ENCODE results near the gene MAPK1.
"Not testable (repeated sequence)": the region's sequence is repeated elsewhere in the genome, so short reads cannot be mapped to it uniquely, and the experiment has no call there.

The MAPK1 gene

GRCh38 chr22:21745948-21746347 is 121.5 kb downstream of the MAPK1 start:
- DNase-seq: no peak

- not testable (repeated sequence) for DNase-seq
These were observed 122.5 kb downstream of the MAPK1 start for GRCh38 chr22:21744917-21745316.

GRCh38 chr22:21741790-21742189 is 125.7 kb downstream of the MAPK1 start:
- DNase-seq: no peak

GRCh38 chr22:21741059-21741458 is 126.4 kb downstream of the MAPK1 start:
- no peak for DNase-seq

- DNase-seq: no peak
These were observed 127.5 kb downstream of the MAPK1 start for GRCh38 chr22:21739828-21740377.

GRCh38 chr22:21738966-21739365 is 128.5 kb downstream of the MAPK1 start:
- DNase-seq: no peak

GRCh38 chr22:21738081-21738480 is 129.4 kb downstream of the MAPK1 start:
- DNase-seq: no peak

GRCh38 chr22:21736948-21737347 is 130.5 kb downstream of the MAPK1 start:
- no peak for DNase-seq

GRCh38 chr22:21736084-21736642 is 131.3 kb downstream of the MAPK1 start:
- no peak for DNase-seq

GRCh38 chr22:21735200-21736083 is 132.0 kb downstream of the MAPK1 start, which contains the start of gene YPEL1:
Gene YPEL1 (minus strand): TSS chr22:21735794. CDS start chr22:21710744, 25,050 bp downstream.
- DNase-seq: peak; percentile 86

GRCh38 chr22:21734540-21735199 is 132.8 kb downstream of the MAPK1 start:
- DNase-seq: no peak

- DNase-seq: no peak
These were observed 135.9 kb downstream of the MAPK1 start for GRCh38 chr22:21731503-21731902.

GRCh38 chr22:21730535-21731308 is 136.7 kb downstream of the MAPK1 start:
- DNase-seq: no peak

- not testable (repeated sequence) for DNase-seq
These were observed 138.3 kb downstream of the MAPK1 start for GRCh38 chr22:21729184-21729583.

GRCh38 chr22:21728270-21728669 is 139.2 kb downstream of the MAPK1 start:
- DNase-seq: no peak

GRCh38 chr22:21727768-21728167 is 139.7 kb downstream of the MAPK1 start:
- DNase-seq: no peak

GRCh38 chr22:21727159-21727558 is 140.3 kb downstream of the MAPK1 start:
- DNase-seq: no peak

- no peak for DNase-seq
These were observed 140.8 kb downstream of the MAPK1 start for GRCh38 chr22:21726650-21727049.

GRCh38 chr22:21725956-21726649 is 141.3 kb downstream of the MAPK1 start:
- DNase-seq: no peak

GRCh38 chr22:21724496-21724895 is 142.9 kb downstream of the MAPK1 start:
- DNase-seq: not testable (repeated sequence)

- DNase-seq: not testable (repeated sequence)
These were observed 146.1 kb downstream of the MAPK1 start for GRCh38 chr22:21721195-21721852.

All from kidney glomerular epithelial cell (primary cell).